DND-41 (cell line): ENCODE results near the gene ITGA11.

Experiments
- CTCF ChIP-seq: IDR thresholded peaks from 2 replicates; pipeline ENCODE4 v1.5.1; 2012; ENCODE audit warnings: borderline replicate concordance, low read length, moderate library complexity, mild to moderate bottlenecking; ENCODE audit not compliant: poor library complexity, severe bottlenecking; ENCODE audit errors: extremely low read depth
- EZH2 ChIP-seq: IDR thresholded peaks from 3 replicates; pipeline ENCODE4 v1.6.1; 2012; ENCODE audit warnings: borderline replicate concordance, low read depth, mild to moderate bottlenecking, moderate library complexity, low read length, inconsistent platforms; ENCODE audit not compliant: severe bottlenecking

- no peak for TF ChIP-seq CTCF
- no peak for TF ChIP-seq EZH2
Observed at GRCh38 chr15:68315495-68316031, 116.4 kb downstream of the ITGA11 start.
